GM19455 (cell line): ENCODE measurements around the gene TSC22D4.
"Not testable (repeated sequence)": the region's sequence is repeated elsewhere in the genome, so short reads cannot be mapped to it uniquely, and the experiment has no call there.

ENCODE experiments used
- ATAC-seq: cut with Tn5 transposase; IDR thresholded peaks from one replicate; pipeline ENCODE4 v1.9.1; 2021; ENCODE audit not compliant: unreplicated experiment

Gene TSC22D4

GRCh38 chr7:100447363-100447762 lies 31.7 kb downstream of the TSC22D4 start:
- not testable (repeated sequence) for ATAC-seq

DNA sequence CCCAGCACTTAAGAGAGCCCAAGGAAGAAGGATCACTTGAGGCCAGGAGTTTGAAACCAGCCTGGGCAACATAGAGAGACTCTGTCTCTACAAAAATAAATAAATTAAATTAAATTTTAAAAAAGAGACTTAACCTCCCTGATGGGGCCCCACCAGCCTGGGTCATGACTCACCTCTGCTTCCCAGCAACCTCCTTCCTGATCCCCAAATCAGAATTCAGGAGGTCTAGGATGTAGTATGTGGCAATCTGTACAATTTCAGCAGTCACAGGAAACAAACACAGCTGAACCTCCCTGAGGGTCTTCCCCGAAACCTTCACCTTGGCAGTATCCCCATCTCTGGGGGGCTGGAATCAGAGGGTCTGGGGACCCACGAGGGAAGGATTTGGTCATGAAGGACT lies 33.0 kb downstream of the TSC22D4 start:
- no peak for ATAC-seq

GRCh38 chr7:100444311-100445278 lies 34.4 kb downstream of the TSC22D4 start:
- ATAC-seq = no peak

DNA sequence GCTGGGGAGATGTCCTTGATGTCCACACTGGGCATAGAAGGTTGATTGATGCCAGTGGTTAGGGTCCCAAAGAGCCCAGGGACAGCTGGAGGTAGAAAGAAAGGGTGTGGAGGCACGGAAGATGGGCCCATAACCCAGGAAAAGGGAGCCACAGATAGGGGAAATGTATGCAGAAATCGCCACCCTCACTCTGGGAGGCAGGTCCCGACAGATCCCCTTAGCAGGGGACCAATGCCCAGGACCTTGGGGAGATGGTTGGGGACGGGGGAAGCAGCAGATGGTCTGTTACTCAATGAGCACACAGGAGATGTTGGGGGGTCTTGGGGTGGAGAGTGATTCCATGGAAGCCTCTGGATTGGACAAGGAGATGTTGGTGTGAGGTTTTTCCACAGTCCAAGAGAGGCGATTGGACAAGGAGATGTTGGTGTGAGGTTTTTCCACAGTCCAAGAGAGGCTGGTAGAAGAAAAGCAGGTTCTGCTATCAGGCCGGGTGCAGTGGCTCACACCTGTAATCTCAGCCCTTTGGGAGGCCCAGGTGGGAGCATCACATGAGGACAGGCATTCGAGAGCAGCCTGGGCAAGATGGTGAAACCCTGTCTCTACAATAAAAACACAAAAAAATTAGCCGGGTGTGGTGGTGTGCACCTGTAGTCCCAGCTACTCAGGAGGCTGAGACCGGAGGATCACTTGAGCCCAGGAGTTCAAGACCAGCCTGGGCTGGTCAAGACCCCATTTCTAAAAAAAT lies 35.7 kb downstream of the TSC22D4 start:
- ATAC-seq = no peak

DNA sequence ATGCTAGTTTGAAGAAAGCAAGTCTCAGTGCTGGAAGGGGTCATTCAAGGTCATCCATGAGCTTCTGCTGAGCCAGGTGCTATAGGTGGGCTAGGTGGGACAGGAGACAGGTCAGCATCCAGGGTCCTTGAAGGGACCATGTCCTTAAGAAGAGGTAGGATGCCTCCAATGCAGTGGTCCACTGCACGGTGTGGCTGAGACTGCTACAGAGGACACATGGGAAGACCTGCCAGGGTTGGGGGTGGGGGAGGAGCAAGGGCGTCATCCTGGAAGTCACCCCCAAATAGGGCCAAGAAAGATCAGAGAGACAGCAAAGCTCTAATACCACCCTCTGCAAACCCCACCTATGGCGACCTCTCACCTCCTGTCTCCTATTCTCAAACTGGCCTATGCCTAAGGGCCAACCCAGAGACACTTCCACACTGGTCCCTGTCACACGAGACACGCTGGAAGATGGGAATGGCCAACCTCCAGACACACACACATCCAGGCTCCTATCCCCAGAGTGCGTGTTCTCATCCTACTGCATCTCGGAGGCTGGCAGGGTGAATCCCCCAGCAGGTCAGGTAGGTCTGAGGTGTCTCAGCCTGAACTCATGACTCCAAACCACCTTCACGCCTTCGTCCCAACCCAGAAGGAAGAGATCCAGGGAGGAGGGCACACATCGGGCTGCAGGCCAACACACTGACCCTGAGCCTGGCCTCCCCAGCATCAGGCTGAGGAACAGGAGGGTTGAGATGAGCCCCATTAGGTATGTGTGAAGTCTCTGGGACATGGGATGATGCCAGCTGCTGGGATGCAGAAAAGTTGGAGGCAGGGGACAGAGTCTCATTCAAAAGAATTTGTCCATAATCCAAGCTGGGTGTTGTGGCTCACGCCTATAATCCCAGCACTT lies 37.1 kb downstream of the TSC22D4 start:
- no peak for ATAC-seq

GRCh38 chr7:100439244-100439643 lies 39.8 kb downstream of the TSC22D4 start:
- not testable (repeated sequence) for ATAC-seq

DNA sequence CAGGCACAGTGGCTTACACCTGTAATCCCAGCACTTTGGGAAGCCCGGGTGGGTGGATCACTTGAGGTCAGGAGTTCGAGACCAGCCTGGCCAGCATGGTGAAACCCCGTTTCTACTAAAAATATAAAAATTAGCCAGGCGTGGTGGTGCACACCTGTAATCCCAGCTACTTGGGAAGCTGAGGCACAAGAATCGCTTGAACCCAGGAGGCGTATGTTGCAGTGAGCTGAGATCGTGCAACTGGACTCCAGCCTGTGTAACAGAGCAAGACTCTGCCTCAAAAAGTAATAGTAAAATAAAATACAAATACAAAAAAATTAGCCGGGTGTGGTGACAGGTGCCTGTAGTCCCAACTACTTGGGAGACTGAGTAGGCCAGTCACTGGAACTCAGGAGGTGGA lies 40.3 kb downstream of the TSC22D4 start:
- not testable (repeated sequence) for ATAC-seq

DNA sequence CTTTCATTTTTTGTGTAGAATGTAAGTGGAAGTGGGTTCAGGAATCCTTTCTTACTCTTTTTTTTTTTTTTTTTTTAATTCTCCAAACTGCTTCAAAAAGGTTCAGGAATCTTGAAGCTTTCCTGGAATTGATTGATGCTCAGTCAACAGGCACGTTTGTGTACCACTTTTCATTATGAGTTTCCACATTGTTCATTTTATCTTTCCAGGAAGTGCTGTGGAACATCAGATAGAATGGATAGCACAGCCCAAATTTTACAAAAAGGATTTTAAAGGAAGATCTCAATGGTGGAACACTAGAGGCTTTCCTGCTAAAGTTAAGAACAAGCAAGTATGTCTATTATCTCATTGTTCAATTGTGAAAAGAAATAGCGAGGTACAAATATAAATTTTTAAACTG lies 40.8 kb downstream of the TSC22D4 start:
- ATAC-seq = no peak

GRCh38 chr7:100437150-100438100 lies 41.6 kb downstream of the TSC22D4 start:
- ATAC-seq = no peak

- peak; percentile 35 for ATAC-seq
Observed at GRCh38 chr7:100435401-100436304, 43.4 kb downstream of the TSC22D4 start.

DNA sequence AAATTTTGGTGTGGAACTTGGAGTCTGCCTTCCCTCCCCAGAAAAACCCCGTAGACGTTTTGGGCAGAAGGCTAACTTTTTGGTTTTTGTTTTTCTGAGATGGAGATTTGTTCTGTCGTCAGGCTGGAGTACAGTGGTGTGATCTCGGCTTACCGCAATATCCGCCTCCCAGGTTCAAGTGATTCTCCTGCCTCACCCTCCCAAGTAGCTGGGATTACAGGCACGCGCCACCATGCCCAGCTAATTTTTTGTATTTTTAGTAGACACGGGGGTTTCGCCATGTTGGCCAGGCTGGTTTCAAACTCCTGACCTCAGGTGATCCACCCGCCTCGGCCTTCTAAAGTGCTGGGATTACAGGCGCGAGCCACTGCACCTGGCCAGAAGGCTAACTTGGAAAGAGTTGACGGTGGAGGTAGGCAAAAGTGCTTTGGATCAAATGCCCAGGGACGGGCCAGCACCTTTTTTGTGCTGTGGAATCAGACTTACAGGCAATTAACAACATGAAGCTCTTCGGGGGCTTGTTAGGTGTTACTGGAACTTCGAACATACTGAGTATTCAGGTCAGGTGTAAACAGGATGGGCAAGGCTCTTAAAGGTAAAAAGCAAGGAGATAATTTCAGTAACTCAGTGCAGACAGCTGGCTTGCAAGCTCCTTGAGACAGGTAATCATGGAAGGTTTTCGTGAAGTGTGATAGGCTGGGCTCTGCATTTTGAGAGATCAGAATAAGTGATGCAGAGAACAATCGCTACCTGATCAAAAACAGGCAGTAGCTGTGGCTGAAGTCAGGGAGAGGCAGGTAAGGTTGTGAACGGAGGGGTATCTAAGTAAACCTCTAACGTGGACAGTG lies 44.5 kb downstream of the TSC22D4 start:
- ATAC-seq = no peak

GRCh38 chr7:100433592-100434296 lies 45.3 kb downstream of the TSC22D4 start:
- ATAC-seq = no peak

GRCh38 chr7:100433276-100433591 lies 45.8 kb downstream of the TSC22D4 start:
- no peak for ATAC-seq

GRCh38 chr7:100432621-100433275 lies 46.3 kb downstream of the TSC22D4 start:
- no peak for ATAC-seq

GRCh38 chr7:100432053-100432452 lies 47.0 kb downstream of the TSC22D4 start:
- ATAC-seq = no peak

GRCh38 chr7:100431286-100431735 lies 47.7 kb downstream of the TSC22D4 start:
- no peak for ATAC-seq
